ENCODE measurements around the gene NUDT14. TPM values are rescaled to one million over a fixed set of nuclear protein-coding genes. Genes with fewer than 3 reads are reported as not detected.

Gene NUDT14
- total and polyA plus RNA-seq, 2 of the 4 experiments (the other 2 are of a cell fraction), result 5.6 to 9.3 TPM

GRCh38 chr14:105212541-105213300, 31.6 kb upstream of the NUDT14 start:
- no peak overlapping the region for H3K4me2 ChIP-seq (ENCODE audit: low read depth, low read length)
- BruUV-seq (replicated peaks), result no TSS peak
- no peak for TF ChIP-seq MAZ (IDR thresholded peaks at IDR 0.05; ENCODE audit: borderline replicate concordance, low read depth, low read length)
- no peak for TF ChIP-seq MXI1 (IDR thresholded peaks at IDR 0.05; ENCODE audit: borderline replicate concordance, low read depth, low read length)
- no peak for TF ChIP-seq BHLHE40 (IDR thresholded peaks at IDR 0.05; ENCODE audit: low read depth, low read length)
- no peak for TF ChIP-seq CTCF (conservative IDR thresholded peaks at IDR 0.05; ENCODE audit: low read depth, low read length)
- no peak for TF ChIP-seq USF2 (IDR thresholded peaks at IDR 0.05; ENCODE audit: low read depth, low read length)
- TF ChIP-seq MAFK (IDR thresholded peaks at IDR 0.05; ENCODE audit: low read depth, low read length), result no peak
- no peak for TF ChIP-seq NFE2L2 (IDR thresholded peaks at IDR 0.05; ENCODE audit: low read depth, low read length)
- TF ChIP-seq RAD21 (IDR thresholded peaks at IDR 0.05; ENCODE audit: low read length), result no peak
- TF ChIP-seq POLR2A (IDR thresholded peaks at IDR 0.05; ENCODE audit: low read depth, low read length), result no peak
- TF ChIP-seq FOS (IDR thresholded peaks at IDR 0.05; ENCODE audit: low read depth, low read length), result no peak
- no peak for TF ChIP-seq CHD1 (IDR thresholded peaks at IDR 0.05; ENCODE audit: low read depth, low read length)
- no peak for TF ChIP-seq RCOR1 (IDR thresholded peaks at IDR 0.05; ENCODE audit: insufficient replicate concordance, low read length)
- TF ChIP-seq ELK1 (IDR thresholded peaks at IDR 0.05; ENCODE audit: borderline replicate concordance, low read depth, low read length), result no peak
- no peak for TF ChIP-seq RFX5 (IDR thresholded peaks at IDR 0.05; ENCODE audit: low read depth, low read length)
- TF ChIP-seq CEBPB (IDR thresholded peaks at IDR 0.05; ENCODE audit: low read depth, low read length), result no peak
- no peak for TF ChIP-seq SMC3 (IDR thresholded peaks at IDR 0.05; ENCODE audit: low read depth, low read length)
- no peak for DNase-seq
- H3K56ac ChIP-seq (ENCODE audit: extremely low read depth, insufficient read depth, low read length), result no peak overlapping the region
- H3K79me1 ChIP-seq (ENCODE audit: low read depth in 1 of 2, low read length in 2 of 2), result peaks cover 9 to 14% of the 10 kb centered on the region in 2 experiments; a peak in 3 of 4 replicates
- peaks cover 10% of the 10 kb centered on the region for H3K9me1 ChIP-seq (ENCODE audit: insufficient read depth, low read length)
- in situ Hi-C loops (cut with MboI; ENCODE audit: low sequenced_read_pairs), result no loop called here
- no peak overlapping the region for H2AK5ac ChIP-seq (ENCODE audit: low read depth, low read length)
- ChIA-PET POLR2A (ENCODE audit: unreplicated experiment) (no interaction called here), CTCF (no interaction called here)
- 83% methylated on average over 11 of the region's 18 CpGs; no CpG with 5 or more reads in 1 of the 2 experiments for WGBS, 2 experiments (ENCODE audit: extremely low coverage in 2 of 2, insufficient read length in 1 of 2)
- H3K27me3 ChIP-seq (ENCODE audit: control insufficient read depth, insufficient read depth, low read length), result no peaks in the 10 kb centered on the region
- no peak overlapping the region for H2BK20ac ChIP-seq (ENCODE audit: low read depth, low read length)
- no peaks in the 10 kb centered on the region for H3K9me3 ChIP-seq (ENCODE audit: control insufficient read depth, insufficient read depth, low read length)
- dilution Hi-C loops (cut with HindIII; ENCODE audit: low sequenced_read_pairs, unreplicated experiment), result no loop called here
- no peak overlapping the region for H2BK5ac ChIP-seq (ENCODE audit: low read depth, low read length, poor library complexity, severe bottlenecking)
- H3K4me3 ChIP-seq (ENCODE audit: insufficient read depth, low read depth, low read length), result no peak overlapping the region
- no peak overlapping the region for H3K27ac ChIP-seq (ENCODE audit: insufficient read depth, low read length)
- H3K14ac ChIP-seq (replicated peaks; ENCODE audit: low read depth, low read length), result no peak overlapping the region
- peaks cover 14% of the 10 kb centered on the region for H4K20me1 ChIP-seq (ENCODE audit: insufficient read depth, low read length)
- peaks cover 34% of the 10 kb centered on the region for H3K36me3 ChIP-seq (ENCODE audit: control insufficient read depth, insufficient read depth, low read length)
- no peak overlapping the region for H2BK120ac ChIP-seq (ENCODE audit: low read depth, low read length)
- no peak overlapping the region for H3K4ac ChIP-seq (ENCODE audit: low read depth, low read length)
- H3K18ac ChIP-seq (ENCODE audit: low read depth, low read length), result no peak overlapping the region
- H3K23ac ChIP-seq (ENCODE audit: low read depth, low read length), result no peak overlapping the region
- H4K5ac ChIP-seq (ENCODE audit: low read depth, low read length), result no peak overlapping the region
- H3K4me1 ChIP-seq (ENCODE audit: control insufficient read depth, insufficient read depth, low read length), result no peaks in the 10 kb centered on the region
- no peak overlapping the region for H3K9ac ChIP-seq (ENCODE audit: low read depth, low read length)
- no peak overlapping the region for H4K8ac ChIP-seq (ENCODE audit: low read depth in 2 of 2, low read length in 2 of 2)
- no peak overlapping the region for H2AK9ac ChIP-seq (replicated peaks; ENCODE audit: low read depth, low read length, poor library complexity)
- H4K91ac ChIP-seq (ENCODE audit: insufficient read depth, low read depth, low read length), result no peak overlapping the region
- H2AFZ ChIP-seq (replicated peaks; ENCODE audit: low read length, poor library complexity), result no peak overlapping the region
- no peak overlapping the region for H2BK15ac ChIP-seq (ENCODE audit: low read depth, low read length)
- intact Hi-C loops (cut with micrococcal nuclease), result no loop called here
- no peak for ATAC-seq (ENCODE audit: low read depth)
